Transverse colon (tissue), 4 donors: ENCODE results near the gene PRKCD. TPM values are rescaled to one million over a fixed set of nuclear protein-coding genes. Genes with fewer than 3 reads are reported as not detected.

Experiments used
- DNase-seq: peaks from one replicate; pipeline ENCODE4 v3.0.0-alpha.2; 2019
- H3K27ac ChIP-seq, 4 donors: fragments of 200-600 bp; sonication (generic); 2 replicates each; pipeline ENCODE4 v1.5.1; 2016 to 2018; ENCODE audit warnings: inconsistent platforms in 4 of 4
- H3K27me3 ChIP-seq: fragments of 200-600 bp; sonication (generic); 2 replicates; pipeline ENCODE4 v1.5.1; 2017; ENCODE audit warnings: inconsistent platforms
- H3K36me3 ChIP-seq, 4 donors: fragments of 200-600 bp; sonication (generic); 2 replicates each; pipeline ENCODE4 v1.5.1; 2017 to 2019; ENCODE audit warnings: inconsistent platforms in 4 of 4
- H3K4me1 ChIP-seq, 4 donors: fragments of 200-600 bp; sonication (generic); 2 replicates each; pipeline ENCODE4 v1.5.1; 2017 to 2020; ENCODE audit warnings: inconsistent platforms in 4 of 4
- H3K4me3 ChIP-seq, 4 donors: fragments of 200-600 bp; sonication (generic); 1 replicate in 1 of 4; 2 replicates in 3 of 4; pipeline versions ENCODE4 v1.5.1 to v1.6.1; 2017 to 2019; ENCODE audit warnings: inconsistent platforms in 4 of 4
- H3K9me3 ChIP-seq, 2 donors: fragments of 200-600 bp; sonication (generic); 2 replicates each; pipeline ENCODE4 v1.5.1; 2017 to 2019; ENCODE audit warnings: inconsistent platforms in 2 of 2
- EP300 ChIP-seq: sonication (generic); formaldehyde crosslinking; IDR thresholded peaks from one replicate; pipeline ENCODE4 v1.6.1; 2017; ENCODE audit warnings: antibody characterized with exemption, low read depth
- POLR2A ChIP-seq: fragments of 450-650 bp; IDR thresholded peaks from one replicate; pipeline ENCODE4 v1.6.1; 2016; ENCODE audit warnings: antibody characterized with exemption, mild to moderate bottlenecking, moderate library complexity
- POLR2AphosphoS5 ChIP-seq, 3 donors: sonication (generic); formaldehyde crosslinking; IDR thresholded peaks; one replicate each; pipeline ENCODE4 v1.6.1; 2016; ENCODE audit warnings: antibody characterized with exemption in 3 of 3
- WGBS, 2 donors: methylation state at CpG; one replicate each; pipeline ENCODE4 v1.1.5; 2018; ENCODE audit warnings: low coverage in 1 of 2; 5-methylcytosine and 5-hydroxymethylcytosine counted together
- in situ Hi-C, 4 donors: fragments of 200-750 bp; cut with MboI; loops; one replicate each; pipeline versions ENCODE4 v1.15.0 to v1.15.1; 2017; ENCODE audit warnings: low sequenced_read_pairs in 3 of 4, low pct_ligation_motif_present in 1 of 4, low pct_unique_long_range_greater_than_20kb in 1 of 4
- intact Hi-C: fragments of 100-400 bp; cut with DNase I; formaldehyde crosslinking; loops from one replicate; pipeline ENCODE4 v1.15.1; 2023; ENCODE audit warnings: low total_unique reads
- total RNA-seq, 4 donors: library from RNA; depleted of rRNA; stranded (reverse); fragments of >200 nt; gene quantifications; one replicate each; pipeline ENCODE4 v1.1.0, GENCODE V29; 2016
- TF ChIP-seq, protein P1 (sequence below), 5 experiments: fragments of 200-600 bp in 3 of 5; fragments of 450-650 bp in 2 of 5; sonication (generic) in 3 of 5; IDR thresholded peaks; 1 replicate in 2 of 5; 2 replicates in 3 of 5; pipeline ENCODE4 v1.5.1; 2016 to 2017; ENCODE audit warnings: antibody characterized with exemption in 5 of 5, inconsistent platforms in 3 of 5, mild to moderate bottlenecking in 2 of 5, moderate library complexity in 1 of 5

Gene PRKCD
- total RNA-seq, 4 donors from 2014 or later: 43.8 to 78.9 (median 55.9) TPM

DNA sequence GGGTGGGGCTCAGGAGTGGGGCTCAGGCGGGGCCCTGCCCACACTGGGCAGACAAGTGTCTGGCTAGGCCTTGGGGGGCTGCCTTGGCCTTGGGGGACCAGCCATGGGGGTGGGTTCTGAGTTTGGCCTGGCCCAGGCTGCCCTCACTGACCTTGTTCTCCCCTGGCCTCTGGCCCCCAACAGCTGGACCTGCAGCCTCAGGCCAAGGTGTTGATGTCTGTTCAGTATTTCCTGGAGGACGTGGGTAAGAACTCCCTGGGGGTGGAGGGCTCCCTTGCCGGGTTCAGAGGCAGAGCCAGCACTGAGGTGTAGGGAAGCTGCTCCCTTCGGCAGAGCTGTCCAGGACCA lies 20.0 kb downstream of the PRKCD start:
- no peak for DNase-seq
- Histone ChIP-seq H3K9me3 (no peaks in the 10 kb centered on the region), H3K36me3 (peaks cover 0 to 53% (median 12%) of the 10 kb centered on the region in 4 donors), H3K4me1 (no peaks in the 10 kb centered on the region), H3K27me3 (no peaks in the 10 kb centered on the region), H3K4me3 (no peak overlapping the region), H3K27ac (peak overlapping the region in 1 of 4 donors; percentile 46)
- TF ChIP-seq, protein P1, sequence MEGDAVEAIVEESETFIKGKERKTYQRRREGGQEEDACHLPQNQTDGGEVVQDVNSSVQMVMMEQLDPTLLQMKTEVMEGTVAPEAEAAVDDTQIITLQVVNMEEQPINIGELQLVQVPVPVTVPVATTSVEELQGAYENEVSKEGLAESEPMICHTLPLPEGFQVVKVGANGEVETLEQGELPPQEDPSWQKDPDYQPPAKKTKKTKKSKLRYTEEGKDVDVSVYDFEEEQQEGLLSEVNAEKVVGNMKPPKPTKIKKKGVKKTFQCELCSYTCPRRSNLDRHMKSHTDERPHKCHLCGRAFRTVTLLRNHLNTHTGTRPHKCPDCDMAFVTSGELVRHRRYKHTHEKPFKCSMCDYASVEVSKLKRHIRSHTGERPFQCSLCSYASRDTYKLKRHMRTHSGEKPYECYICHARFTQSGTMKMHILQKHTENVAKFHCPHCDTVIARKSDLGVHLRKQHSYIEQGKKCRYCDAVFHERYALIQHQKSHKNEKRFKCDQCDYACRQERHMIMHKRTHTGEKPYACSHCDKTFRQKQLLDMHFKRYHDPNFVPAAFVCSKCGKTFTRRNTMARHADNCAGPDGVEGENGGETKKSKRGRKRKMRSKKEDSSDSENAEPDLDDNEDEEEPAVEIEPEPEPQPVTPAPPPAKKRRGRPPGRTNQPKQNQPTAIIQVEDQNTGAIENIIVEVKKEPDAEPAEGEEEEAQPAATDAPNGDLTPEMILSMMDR (IDR thresholded peaks at IDR 0.05): no peak
- TF ChIP-seq POLR2AphosphoS5 (IDR thresholded peaks at IDR 0.05) (no peak), EP300 (no peak), POLR2A (no peak)
- intact Hi-C loops: no loop called here
- in situ Hi-C loops: no loop called here
- WGBS, 2 donors: 85% methylated on average over 4 of the region's 4 CpGs; no CpG with 5 or more reads in 1 of the 2 donors

- DNase-seq: no peak
- Histone ChIP-seq H3K27me3 (no peaks in the 10 kb centered on the region), H3K4me1 (no peaks in the 10 kb centered on the region), H3K36me3 (peaks cover 0 to 56% (median 12%) of the 10 kb centered on the region in 4 donors), H3K27ac (no peak overlapping the region), H3K9me3 (no peaks in the 10 kb centered on the region), H3K4me3 (no peak overlapping the region)
- no peak for TF ChIP-seq EP300
- intact Hi-C loops (no loop called here), in situ Hi-C loops (no loop called here)
- WGBS, 2 donors: 92% methylated on average over 7 of the region's 11 CpGs; no CpG with 5 or more reads in 1 of the 2 donors
These were observed 20.5 kb downstream of the PRKCD start for GRCh38 chr3:53181528-53181927.

DNA sequence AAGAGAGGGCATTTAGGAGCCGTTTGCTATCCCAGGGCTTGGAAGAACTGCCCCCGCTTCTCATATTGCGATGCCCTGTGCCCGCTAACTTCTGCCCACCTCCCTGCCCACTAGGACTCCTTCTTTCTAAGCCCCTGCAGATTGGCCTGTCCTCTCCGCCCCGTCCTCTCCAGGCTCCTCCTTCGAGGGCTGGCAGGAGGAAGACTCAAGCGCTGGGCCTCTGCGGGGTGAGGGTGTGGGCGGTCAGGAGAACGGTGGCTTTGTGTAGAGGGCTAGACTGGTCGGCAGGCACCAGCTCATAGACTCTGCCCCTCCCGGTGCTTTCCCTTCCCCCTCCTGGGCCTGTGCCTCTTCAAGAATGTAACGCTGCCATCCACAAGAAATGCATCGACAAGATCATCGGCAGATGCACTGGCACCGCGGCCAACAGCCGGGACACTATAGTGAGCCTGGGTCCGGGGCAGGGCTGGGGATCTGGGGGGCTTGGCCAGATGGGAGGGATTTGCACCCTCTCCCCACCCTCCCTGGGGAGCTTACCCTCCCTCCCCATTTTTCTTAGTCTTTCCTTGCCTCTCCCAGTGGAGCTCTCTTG lies 21.9 kb downstream of the PRKCD start:
- Histone ChIP-seq H3K36me3 (peaks cover 0 to 56% (median 12%) of the 10 kb centered on the region in 4 donors), H3K4me1 (no peaks in the 10 kb centered on the region), H3K27ac (no peak overlapping the region), H3K9me3 (no peaks in the 10 kb centered on the region), H3K27me3 (no peaks in the 10 kb centered on the region), H3K4me3 (no peak overlapping the region)
- intact Hi-C loops: no loop called here
- TF ChIP-seq, protein P1 (IDR thresholded peaks at IDR 0.05): no peak
- TF ChIP-seq EP300 (no peak), POLR2AphosphoS5 (IDR thresholded peaks at IDR 0.05) (no peak), POLR2A (no peak)
- in situ Hi-C loops: no loop called here
- WGBS, 2 donors: 89% methylated on average over 20 of the region's 20 CpGs; no CpG with 5 or more reads in 1 of the 2 donors
- no peak for DNase-seq

DNA sequence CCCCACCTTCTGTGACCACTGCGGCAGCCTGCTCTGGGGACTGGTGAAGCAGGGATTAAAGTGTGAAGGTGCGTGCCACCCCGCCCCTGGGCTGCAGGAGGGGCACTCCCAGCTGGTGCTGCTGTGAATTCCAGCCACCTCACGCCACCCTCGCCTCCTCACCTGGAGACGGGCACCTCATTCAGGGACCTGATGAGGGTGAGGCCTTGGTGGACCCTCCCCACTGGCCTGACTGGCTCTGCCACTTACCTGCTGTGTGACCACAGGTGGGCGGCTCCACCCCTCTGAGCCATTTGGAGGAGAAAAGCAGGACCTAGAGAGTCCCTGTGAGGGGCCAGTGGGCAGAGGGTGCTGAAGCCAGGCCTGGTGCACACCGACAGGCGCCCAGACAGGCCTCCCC lies 22.5 kb downstream of the PRKCD start:
- in situ Hi-C loops: no loop called here
- intact Hi-C loops: no loop called here

More for the DNA sequence above, 22.5 kb downstream of the PRKCD start:
- H3K9me3 ChIP-seq: no peaks in the 10 kb centered on the region
- peaks cover 0 to 53% (median 10%) of the 10 kb centered on the region in 4 donors for H3K36me3 ChIP-seq
- no peaks in the 10 kb centered on the region for H3K4me1 ChIP-seq
- no peak for DNase-seq
- no peak for TF ChIP-seq POLR2A
- TF ChIP-seq, protein P1 (IDR thresholded peaks at IDR 0.05): no peak
- no peak for TF ChIP-seq POLR2AphosphoS5 (IDR thresholded peaks at IDR 0.05)
- no peak for TF ChIP-seq EP300
- no peak overlapping the region for H3K27ac ChIP-seq
- no peak overlapping the region for H3K4me3 ChIP-seq
- H3K27me3 ChIP-seq: no peaks in the 10 kb centered on the region
- WGBS, 2 donors: 100% methylated on average over 9 of the region's 9 CpGs; no CpG with 5 or more reads in 1 of the 2 donors
